Measurements from ENCODE around the gene SEMA3E. TPM values are rescaled to one million over a fixed set of nuclear protein-coding genes. Genes with fewer than 3 reads are reported as not detected.

The SEMA3E gene
- total RNA-seq, 6 experiments from 2014 or later, result not detected

- H3K27me3 Mint-ChIP-seq (ENCODE audit: insufficient read depth), result no peaks in the 10 kb centered on the region
- H3K36me3 Mint-ChIP-seq (ENCODE audit: low read depth), result no peaks in the 10 kb centered on the region
- no peak overlapping the region for H3K27ac Mint-ChIP-seq
- no peak overlapping the region for H3K4me3 Mint-ChIP-seq
- H3K4me1 Mint-ChIP-seq (ENCODE audit: low read depth), result no peaks in the 10 kb centered on the region
- TF ChIP-seq CTCF (IDR thresholded peaks at IDR 0.05), result no peak
- no peak for DNase-seq
- no peaks in the 10 kb centered on the region for H3K9me3 Mint-ChIP-seq
These were observed 134.0 kb downstream of the SEMA3E start for GRCh38 chr7:83514977-83515376.

GRCh38 chr7:83509255-83510021, 139.5 kb downstream of the SEMA3E start:
- no peak for TF ChIP-seq CTCF (IDR thresholded peaks at IDR 0.05)
- Mint-ChIP-seq H3K9me3 (no peaks in the 10 kb centered on the region), H3K36me3 (ENCODE audit: low read depth) (no peaks in the 10 kb centered on the region), H3K4me3 (no peak overlapping the region), H3K4me1 (ENCODE audit: low read depth) (no peaks in the 10 kb centered on the region), H3K27me3 (ENCODE audit: insufficient read depth) (0 out of 2 replicates have a peak, but pooled peaks cover 2% of the 10 kb centered on the region), H3K27ac (no peak overlapping the region)
- no peak for DNase-seq

- H3K36me3 Mint-ChIP-seq (ENCODE audit: low read depth), result no peaks in the 10 kb centered on the region
- no peak for TF ChIP-seq CTCF (IDR thresholded peaks at IDR 0.05)
- DNase-seq, result no peak
These were observed 144.6 kb downstream of the SEMA3E start for GRCh38 chr7:83504330-83504729.

GRCh38 chr7:83502636-83503035, 146.3 kb downstream of the SEMA3E start:
- Mint-ChIP-seq H3K27me3 (ENCODE audit: insufficient read depth) (0 out of 2 replicates have a peak, but pooled peaks cover 2% of the 10 kb centered on the region), H3K9me3 (no peaks in the 10 kb centered on the region), H3K36me3 (ENCODE audit: low read depth) (no peaks in the 10 kb centered on the region), H3K4me1 (ENCODE audit: low read depth) (no peaks in the 10 kb centered on the region), H3K4me3 (no peak overlapping the region), H3K27ac (no peak overlapping the region)
- no peak for DNase-seq
- TF ChIP-seq CTCF (IDR thresholded peaks at IDR 0.05), result no peak

More at GRCh38 chr7:83504330-83504729, 144.6 kb downstream of the SEMA3E start:
- H3K9me3 Mint-ChIP-seq, result no peaks in the 10 kb centered on the region
- H3K4me3 Mint-ChIP-seq, result no peak overlapping the region
- H3K4me1 Mint-ChIP-seq (ENCODE audit: low read depth), result no peaks in the 10 kb centered on the region
- H3K27me3 Mint-ChIP-seq (ENCODE audit: insufficient read depth), result 0 out of 2 replicates have a peak, but pooled peaks cover 2% of the 10 kb centered on the region
- H3K27ac Mint-ChIP-seq, result no peak overlapping the region

- H3K4me3 Mint-ChIP-seq, result no peak overlapping the region
- no peaks in the 10 kb centered on the region for H3K9me3 Mint-ChIP-seq
- no peaks in the 10 kb centered on the region for H3K27me3 Mint-ChIP-seq (ENCODE audit: insufficient read depth)
- H3K27ac Mint-ChIP-seq, result no peak overlapping the region
- TF ChIP-seq CTCF (IDR thresholded peaks at IDR 0.05), result no peak
- H3K4me1 Mint-ChIP-seq (ENCODE audit: low read depth), result no peaks in the 10 kb centered on the region
- DNase-seq, result no peak
- H3K36me3 Mint-ChIP-seq (ENCODE audit: low read depth), result no peaks in the 10 kb centered on the region
These were observed 154.3 kb downstream of the SEMA3E start for GRCh38 chr7:83494683-83495082.

Data from HFFc6 (cell line).